Neural cell (in vitro differentiated cells): ENCODE results near the gene C21orf91. TPM values are rescaled to one million over a fixed set of nuclear protein-coding genes. Genes with fewer than 3 reads are reported as not detected.

Experiments used
- H2AFZ ChIP-seq: fragments of 200-600, 300-800 bp; sonication (generic), shearing (Covaris generic); 2 replicates; pipeline ENCODE4 v1.6.0; 2014; ENCODE audit warnings: low read depth, mild to moderate bottlenecking, antibody characterized with exemption, low read length, moderate library complexity
- H3F3A ChIP-seq: fragments of 200-600 bp; shearing (Covaris generic); 2 replicates; pipeline ENCODE4 v1.6.1; 2016; ENCODE audit warnings: mild to moderate bottlenecking, moderate library complexity, mixed read lengths, antibody characterized with exemption, low read length; ENCODE audit not compliant: insufficient read depth, poor library complexity, severe bottlenecking
- H3K27ac ChIP-seq: fragments of 200-600, 300-800 bp; sonication (generic), shearing (Covaris generic); 2 replicates; pipeline ENCODE4 v1.5.1; 2014; ENCODE audit warnings: mild to moderate bottlenecking, low read length, moderate library complexity
- H3K27me3 ChIP-seq: fragments of 300-800, 200-600 bp; sonication (generic), shearing (Covaris generic); 2 replicates; pipeline ENCODE4 v1.6.0; 2014; ENCODE audit warnings: mild to moderate bottlenecking, low read depth, low read length, moderate library complexity; ENCODE audit not compliant: insufficient read depth
- H3K36me3 ChIP-seq: fragments of 300-800, 200-600 bp; sonication (generic), shearing (Covaris generic); 2 replicates; pipeline ENCODE4 v1.5.1; 2014; ENCODE audit warnings: mild to moderate bottlenecking, antibody characterized with exemption, low read length, moderate library complexity; ENCODE audit not compliant: insufficient read depth
- H3K4me2 ChIP-seq: fragments of 300-800, 200-600 bp; sonication (generic), shearing (Covaris generic); 2 replicates; pipeline ENCODE4 v1.6.0; 2014; ENCODE audit warnings: mild to moderate bottlenecking, low read length
- H3K4me3 ChIP-seq: fragments of 300-800, 200-600 bp; sonication (generic), shearing (Covaris generic); 2 replicates; pipeline ENCODE4 v1.5.1; 2014; ENCODE audit warnings: mild to moderate bottlenecking, low read length, moderate library complexity
- H3K79me2 ChIP-seq: fragments of 200-600 bp; shearing (Covaris generic); replicated peaks from 2 replicates; pipeline ENCODE4 v1.6.0; 2014; ENCODE audit warnings: mild to moderate bottlenecking, low read length, moderate library complexity; ENCODE audit not compliant: insufficient read depth
- H3K9ac ChIP-seq: fragments of 300-800, 200-600 bp; sonication (generic), shearing (Covaris generic); 2 replicates; pipeline ENCODE4 v1.6.1; 2016; ENCODE audit warnings: mild to moderate bottlenecking, low read length, mixed read lengths
- H3K9me2 ChIP-seq: fragments of 200-600 bp; shearing (Covaris generic); 2 replicates; pipeline ENCODE4 v1.6.1; 2016; ENCODE audit warnings: mild to moderate bottlenecking, low read length, mixed read lengths; ENCODE audit not compliant: insufficient read depth
- H3K9me3 ChIP-seq: fragments of 200-600, 300-800 bp; sonication (generic), shearing (Covaris generic); 2 replicates; pipeline ENCODE4 v1.6.1; 2016; ENCODE audit warnings: mild to moderate bottlenecking, mixed run types, low read length, moderate library complexity, mixed read lengths
- H4K20me1 ChIP-seq: fragments of 200-600 bp; shearing (Covaris generic); 2 replicates; pipeline ENCODE4 v1.6.1; 2016; ENCODE audit warnings: mild to moderate bottlenecking, mixed run types; ENCODE audit not compliant: insufficient read depth
- EP300 ChIP-seq: fragments of 450-650 bp; conservative IDR thresholded peaks from 2 replicates; pipeline ENCODE4 v1.6.1; 2014; ENCODE audit warnings: antibody characterized with exemption, mild to moderate bottlenecking, moderate library complexity; ENCODE audit not compliant: poor library complexity, severe bottlenecking
- EZH2 ChIP-seq: fragments of 200-600, 300-800 bp; shearing (Covaris generic), sonication (generic); IDR thresholded peaks from 2 replicates; pipeline ENCODE4 v1.6.1; 2014; ENCODE audit warnings: antibody characterized with exemption, low read length, borderline replicate concordance, mild to moderate bottlenecking; ENCODE audit not compliant: insufficient read depth, poor library complexity, severe bottlenecking
- MXI1 ChIP-seq: fragments of 450-650 bp; conservative IDR thresholded peaks from 2 replicates; pipeline ENCODE4 v1.6.1; 2014; ENCODE audit warnings: antibody characterized with exemption, mild to moderate bottlenecking; ENCODE audit not compliant: poor library complexity, severe bottlenecking
- POLR2AphosphoS5 ChIP-seq: IDR thresholded peaks from 2 replicates; pipeline ENCODE4 v1.6.1; 2012
- RAD21 ChIP-seq: fragments of 450-650 bp; conservative IDR thresholded peaks from 2 replicates; pipeline ENCODE4 v1.6.1; 2014; ENCODE audit warnings: antibody characterized with exemption, mild to moderate bottlenecking, moderate library complexity
- SMC3 ChIP-seq: fragments of 450-650 bp; conservative IDR thresholded peaks from 2 replicates; pipeline ENCODE4 v1.6.1; 2014; ENCODE audit warnings: antibody characterized with exemption, mild to moderate bottlenecking, moderate library complexity; ENCODE audit not compliant: poor library complexity
- TAF1 ChIP-seq: IDR thresholded peaks from 2 replicates; pipeline ENCODE4 v1.6.1; 2012; ENCODE audit warnings: low read depth
- polyA plus RNA-seq: library from polyadenylated mRNA; depleted of rRNA; stranded (reverse); fragments of >200 nt; gene quantifications from 2 replicates; pipeline ENCODE4 v1.2.3, GENCODE V29; 2014
- TF ChIP-seq, protein P1 (sequence below): IDR thresholded peaks from 2 replicates; pipeline ENCODE4 v1.6.1; 2012; ENCODE audit warnings: borderline replicate concordance
- TF ChIP-seq, protein P2 (sequence below): fragments of 450-650 bp; IDR thresholded peaks from 2 replicates; pipeline ENCODE4 v1.5.1; 2014; ENCODE audit warnings: antibody characterized with exemption, mild to moderate bottlenecking, moderate library complexity; ENCODE audit not compliant: poor library complexity, severe bottlenecking

Gene C21orf91
- polyA plus RNA-seq, 1 donor from 2014 or later, result 19.6 TPM

DNA sequence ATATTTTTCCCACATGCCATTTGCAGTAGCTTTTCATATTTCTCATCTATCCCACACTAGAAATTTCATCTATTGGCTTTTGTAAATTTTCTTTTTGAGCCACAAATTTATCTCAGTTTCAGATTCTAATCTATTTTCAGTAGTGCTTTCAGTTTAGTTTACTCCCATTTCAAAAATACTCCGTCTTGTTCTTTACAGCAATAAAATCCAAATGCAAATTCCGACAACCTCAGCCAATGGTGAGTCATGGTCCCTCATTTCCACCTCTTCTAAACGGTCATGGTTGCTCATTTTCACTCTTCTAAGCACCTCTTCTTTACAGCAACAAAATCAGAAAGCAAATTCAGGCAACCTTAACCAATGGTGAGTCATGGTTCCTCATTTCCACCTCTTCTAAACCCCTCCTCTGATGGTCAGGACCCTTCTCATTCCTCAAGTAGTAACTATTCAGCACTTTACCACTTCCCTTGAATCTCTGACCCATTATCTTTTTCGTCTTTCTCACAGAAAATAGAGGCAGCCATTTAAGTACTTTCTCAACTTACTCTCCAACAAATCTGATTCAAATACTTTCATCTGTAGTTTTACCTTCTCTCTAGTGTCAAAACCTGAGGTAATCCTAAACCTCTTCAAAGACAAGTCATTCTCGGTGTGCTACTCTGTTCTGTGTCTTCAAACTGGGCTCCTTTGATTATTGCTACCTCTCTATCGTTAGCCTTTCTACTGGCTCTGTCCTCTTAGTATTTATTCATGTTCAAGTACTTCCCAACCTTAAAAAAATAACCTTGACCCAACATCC lies 34.4 kb downstream of the C21orf91 start:
- no peaks in the 10 kb centered on the region for H3F3A ChIP-seq
- H2AFZ ChIP-seq, result no peak overlapping the region
- H3K9ac ChIP-seq, result no peak overlapping the region
- no peak overlapping the region for H3K4me2 ChIP-seq
- H3K9me2 ChIP-seq, result no peaks in the 10 kb centered on the region
- no peak overlapping the region for H3K4me3 ChIP-seq
- no peaks in the 10 kb centered on the region for H3K27me3 ChIP-seq
- peaks cover 23% of the 10 kb centered on the region for H3K36me3 ChIP-seq
- H3K79me2 ChIP-seq, result no peaks in the 10 kb centered on the region
- H4K20me1 ChIP-seq, result no peaks in the 10 kb centered on the region
- no peaks in the 10 kb centered on the region for H3K9me3 ChIP-seq
- no peak for TF ChIP-seq MXI1
- TF ChIP-seq, protein P1, sequence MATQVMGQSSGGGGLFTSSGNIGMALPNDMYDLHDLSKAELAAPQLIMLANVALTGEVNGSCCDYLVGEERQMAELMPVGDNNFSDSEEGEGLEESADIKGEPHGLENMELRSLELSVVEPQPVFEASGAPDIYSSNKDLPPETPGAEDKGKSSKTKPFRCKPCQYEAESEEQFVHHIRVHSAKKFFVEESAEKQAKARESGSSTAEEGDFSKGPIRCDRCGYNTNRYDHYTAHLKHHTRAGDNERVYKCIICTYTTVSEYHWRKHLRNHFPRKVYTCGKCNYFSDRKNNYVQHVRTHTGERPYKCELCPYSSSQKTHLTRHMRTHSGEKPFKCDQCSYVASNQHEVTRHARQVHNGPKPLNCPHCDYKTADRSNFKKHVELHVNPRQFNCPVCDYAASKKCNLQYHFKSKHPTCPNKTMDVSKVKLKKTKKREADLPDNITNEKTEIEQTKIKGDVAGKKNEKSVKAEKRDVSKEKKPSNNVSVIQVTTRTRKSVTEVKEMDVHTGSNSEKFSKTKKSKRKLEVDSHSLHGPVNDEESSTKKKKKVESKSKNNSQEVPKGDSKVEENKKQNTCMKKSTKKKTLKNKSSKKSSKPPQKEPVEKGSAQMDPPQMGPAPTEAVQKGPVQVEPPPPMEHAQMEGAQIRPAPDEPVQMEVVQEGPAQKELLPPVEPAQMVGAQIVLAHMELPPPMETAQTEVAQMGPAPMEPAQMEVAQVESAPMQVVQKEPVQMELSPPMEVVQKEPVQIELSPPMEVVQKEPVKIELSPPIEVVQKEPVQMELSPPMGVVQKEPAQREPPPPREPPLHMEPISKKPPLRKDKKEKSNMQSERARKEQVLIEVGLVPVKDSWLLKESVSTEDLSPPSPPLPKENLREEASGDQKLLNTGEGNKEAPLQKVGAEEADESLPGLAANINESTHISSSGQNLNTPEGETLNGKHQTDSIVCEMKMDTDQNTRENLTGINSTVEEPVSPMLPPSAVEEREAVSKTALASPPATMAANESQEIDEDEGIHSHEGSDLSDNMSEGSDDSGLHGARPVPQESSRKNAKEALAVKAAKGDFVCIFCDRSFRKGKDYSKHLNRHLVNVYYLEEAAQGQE, result no peak
- TF ChIP-seq RAD21, result no peak
- no peak for TF ChIP-seq EZH2
- TF ChIP-seq, protein P2, sequence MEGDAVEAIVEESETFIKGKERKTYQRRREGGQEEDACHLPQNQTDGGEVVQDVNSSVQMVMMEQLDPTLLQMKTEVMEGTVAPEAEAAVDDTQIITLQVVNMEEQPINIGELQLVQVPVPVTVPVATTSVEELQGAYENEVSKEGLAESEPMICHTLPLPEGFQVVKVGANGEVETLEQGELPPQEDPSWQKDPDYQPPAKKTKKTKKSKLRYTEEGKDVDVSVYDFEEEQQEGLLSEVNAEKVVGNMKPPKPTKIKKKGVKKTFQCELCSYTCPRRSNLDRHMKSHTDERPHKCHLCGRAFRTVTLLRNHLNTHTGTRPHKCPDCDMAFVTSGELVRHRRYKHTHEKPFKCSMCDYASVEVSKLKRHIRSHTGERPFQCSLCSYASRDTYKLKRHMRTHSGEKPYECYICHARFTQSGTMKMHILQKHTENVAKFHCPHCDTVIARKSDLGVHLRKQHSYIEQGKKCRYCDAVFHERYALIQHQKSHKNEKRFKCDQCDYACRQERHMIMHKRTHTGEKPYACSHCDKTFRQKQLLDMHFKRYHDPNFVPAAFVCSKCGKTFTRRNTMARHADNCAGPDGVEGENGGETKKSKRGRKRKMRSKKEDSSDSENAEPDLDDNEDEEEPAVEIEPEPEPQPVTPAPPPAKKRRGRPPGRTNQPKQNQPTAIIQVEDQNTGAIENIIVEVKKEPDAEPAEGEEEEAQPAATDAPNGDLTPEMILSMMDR, result no peak
- TF ChIP-seq EP300, result no peak
- no peak for TF ChIP-seq TAF1
- TF ChIP-seq POLR2AphosphoS5, result no peak
- no peak for TF ChIP-seq SMC3
- H3K27ac ChIP-seq, result no peak overlapping the region

DNA sequence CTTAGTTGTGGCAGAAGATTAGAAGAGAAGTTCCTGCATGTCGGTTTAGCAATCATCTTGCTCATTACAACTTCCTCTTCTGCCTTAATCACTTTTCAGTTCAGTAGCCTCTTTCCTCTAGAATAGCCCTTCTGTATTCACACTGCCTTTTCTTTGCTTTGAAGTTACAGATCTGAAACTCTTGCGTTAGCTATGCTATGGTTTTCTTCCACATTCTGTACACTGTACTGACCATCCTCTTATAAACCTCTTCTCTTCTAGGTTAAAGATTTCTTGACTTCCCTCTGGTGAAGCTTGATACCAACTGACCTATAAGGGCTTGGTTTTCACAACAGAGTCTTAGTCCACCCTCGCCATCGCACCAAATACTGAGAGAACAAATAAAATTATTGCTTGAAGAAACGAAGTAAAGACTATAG lies 35.0 kb downstream of the C21orf91 start:
- H3K9me3 ChIP-seq, result no peaks in the 10 kb centered on the region
- H3K4me3 ChIP-seq, result no peak overlapping the region
- H2AFZ ChIP-seq, result no peak overlapping the region
- no peaks in the 10 kb centered on the region for H3K27me3 ChIP-seq
- H3F3A ChIP-seq, result no peaks in the 10 kb centered on the region
- no peak overlapping the region for H3K27ac ChIP-seq
- H3K79me2 ChIP-seq, result no peaks in the 10 kb centered on the region
- TF ChIP-seq SMC3, result no peak
- no peak for TF ChIP-seq TAF1
- no peak for TF ChIP-seq EP300
- no peak for TF ChIP-seq EZH2
- TF ChIP-seq, protein P2, result no peak
- no peak for TF ChIP-seq POLR2AphosphoS5
- TF ChIP-seq, protein P1, result no peak
- no peak for TF ChIP-seq RAD21
- H3K36me3 ChIP-seq, result peaks cover 23% of the 10 kb centered on the region
- H3K9ac ChIP-seq, result no peak overlapping the region
- no peak overlapping the region for H3K4me2 ChIP-seq
- no peaks in the 10 kb centered on the region for H3K9me2 ChIP-seq
- H4K20me1 ChIP-seq, result no peaks in the 10 kb centered on the region
